CD14-positive monocyte (primary cell): Measurements from ENCODE around the gene ZEB1. TPM values are rescaled to one million over a fixed set of nuclear protein-coding genes. Genes with fewer than 3 reads are reported as not detected.

ENCODE experiments used
- DNase-seq, 3 donors: peaks; one replicate each; pipeline ENCODE4 v3.0.0-alpha.2; 2011 to 2022
- H2AFZ ChIP-seq: 2 replicates; pipeline ENCODE4 v1.6.0; 2012; ENCODE audit warnings: mild to moderate bottlenecking, low read depth, low read length, inconsistent platforms; ENCODE audit not compliant: insufficient read depth, poor library complexity, severe bottlenecking
- H3K27ac ChIP-seq, 2 donors: 1 replicate in 1 of 2; 2 replicates in 1 of 2; pipeline ENCODE4 v1.5.1; 2012 to 2013; ENCODE audit warnings: low read length in 2 of 2, control low read depth in 1 of 2, inconsistent platforms in 1 of 2, low read depth in 1 of 2, mild to moderate bottlenecking in 1 of 2
- H3K27me3 ChIP-seq, 2 donors: one replicate each; pipeline versions ENCODE4 v1.6.0 to v1.6.1; 2011 to 2013; ENCODE audit warnings: low read length in 2 of 2; ENCODE audit not compliant: control insufficient read depth in 2 of 2, insufficient read depth in 2 of 2
- H3K36me3 ChIP-seq, 2 donors: replicated peaks in 1 of 2; 1 replicate in 1 of 2; 2 replicates in 1 of 2; pipeline versions ENCODE4 v1.5.1 to v1.6.1; 2012 to 2013; ENCODE audit warnings: low read length in 2 of 2, control low read depth in 1 of 2, inconsistent platforms in 1 of 2, mild to moderate bottlenecking in 1 of 2; ENCODE audit not compliant: insufficient read depth in 2 of 2, control insufficient read depth in 1 of 2
- H3K4me1 ChIP-seq, 2 donors: 1 replicate in 1 of 2; 2 replicates in 1 of 2; pipeline versions ENCODE4 v1.5.1 to v1.6.1; 2012 to 2013; ENCODE audit warnings: low read length in 2 of 2, control low read depth in 1 of 2, inconsistent platforms in 1 of 2, mild to moderate bottlenecking in 1 of 2, moderate library complexity in 1 of 2; ENCODE audit not compliant: insufficient read depth in 2 of 2, control insufficient read depth in 1 of 2
- H3K4me2 ChIP-seq: replicated peaks from 2 replicates; pipeline ENCODE3; 2012; ENCODE audit warnings: low read length, moderate library complexity, mild to moderate bottlenecking; ENCODE audit not compliant: poor library complexity, severe bottlenecking; ENCODE audit errors: extremely low read depth
- H3K4me3 ChIP-seq, 3 experiments: fragments of 200-600 bp in 1 of 3; sonication (generic) in 1 of 3; replicated peaks in 1 of 3; 1 replicate in 2 of 3; 2 replicates in 1 of 3; pipeline ENCODE4 v1.5.1; 2011 to 2013; ENCODE audit warnings: low read length in 3 of 3, mild to moderate bottlenecking in 3 of 3, control low read depth in 2 of 3, low read depth in 2 of 3, inconsistent platforms in 1 of 3, moderate library complexity in 1 of 3
- H3K79me2 ChIP-seq: 2 replicates; pipeline ENCODE4 v1.6.0; 2012; ENCODE audit warnings: mild to moderate bottlenecking, control low read depth, inconsistent platforms, low read length, moderate library complexity; ENCODE audit not compliant: insufficient read depth
- H3K9ac ChIP-seq: 2 replicates; pipeline ENCODE4 v1.6.0; 2017; ENCODE audit warnings: low read length, mild to moderate bottlenecking; ENCODE audit not compliant: insufficient read depth, poor library complexity, severe bottlenecking
- H3K9me3 ChIP-seq, 2 donors: replicated peaks in 1 of 2; 1 replicate in 1 of 2; 2 replicates in 1 of 2; pipeline versions ENCODE4 v1.5.1 to v1.6.1; 2012 to 2013; ENCODE audit warnings: low read length in 2 of 2, control low read depth in 1 of 2; ENCODE audit not compliant: control insufficient read depth in 1 of 2, insufficient read depth in 1 of 2
- H4K20me1 ChIP-seq: 2 replicates; pipeline ENCODE4 v1.6.0; 2012; ENCODE audit warnings: mild to moderate bottlenecking, low read length, control low read depth, moderate library complexity; ENCODE audit not compliant: insufficient read depth
- H3K27ac Mint-ChIP-seq, 7 donors: one replicate each; pipeline ENCODE4 v1.8.0; 2020; ENCODE audit warnings: mild to moderate bottlenecking in 7 of 7, mixed read lengths in 7 of 7, moderate library complexity in 6 of 7, inconsistent platforms in 2 of 7
- H3K27me3 Mint-ChIP-seq, 3 donors: one replicate each; pipeline ENCODE4 v1.8.0; 2021 to 2022; ENCODE audit warnings: low read depth in 3 of 3, mild to moderate bottlenecking in 3 of 3, mixed read lengths in 3 of 3, moderate library complexity in 3 of 3, inconsistent platforms in 1 of 3
- H3K36me3 Mint-ChIP-seq, 2 donors: one replicate each; pipeline ENCODE4 v1.8.0; 2020; ENCODE audit warnings: mixed read lengths in 2 of 2, inconsistent platforms in 1 of 2, mild to moderate bottlenecking in 1 of 2
- H3K4me1 Mint-ChIP-seq: one replicate; pipeline ENCODE4 v1.8.0; 2020; ENCODE audit warnings: mild to moderate bottlenecking, mixed read lengths
- H3K4me3 Mint-ChIP-seq, 2 donors: one replicate each; pipeline ENCODE4 v1.8.0; 2020; ENCODE audit warnings: mild to moderate bottlenecking in 2 of 2, mixed read lengths in 2 of 2, moderate library complexity in 1 of 2
- H3K9me3 Mint-ChIP-seq, 7 donors: one replicate each; pipeline ENCODE4 v1.8.0; 2020 to 2022; ENCODE audit warnings: mixed read lengths in 7 of 7, mild to moderate bottlenecking in 6 of 7, moderate library complexity in 6 of 7, inconsistent platforms in 2 of 7
- CTCF ChIP-seq: fragments of 200-600 bp; IDR thresholded peaks from one replicate; pipeline ENCODE4 v1.8.0; 2022; ENCODE audit warnings: antibody characterized with exemption, mild to moderate bottlenecking
- WGBS: methylation state at CpG from one replicate; pipeline ENCODE4 v1.1.5; 2013; ENCODE audit warnings: missing lambda C conversion rate; ENCODE audit not compliant: insufficient coverage; 5-methylcytosine and 5-hydroxymethylcytosine counted together
- intact Hi-C, 2 donors: fragments of 100-400 bp; cut with micrococcal nuclease; formaldehyde crosslinking; loops; one replicate each; pipeline versions ENCODE4 v1.15.0 to v1.15.1; 2023
- polyA plus RNA-seq, 3 donors: library from polyadenylated mRNA; depleted of rRNA in 1 of 3; unstranded in 2 of 3; stranded (reverse) in 1 of 3; fragments of 300-500 nt in 2 of 3; fragments of >200 nt in 1 of 3; fragmentation: Illumina TruSeq in 2 of 3; gene quantifications; 1 replicate in 2 of 3; 2 replicates in 1 of 3; pipeline ENCODE4 v1.2.3, GENCODE V29; 2012 to 2021

ZEB1 gene
- polyA plus RNA-seq, 3 donors: 0.13 to 0.20 TPM; not detected in 1

- Histone ChIP-seq H3K36me3 (no peaks in the 10 kb centered on the region), H4K20me1 (no peaks in the 10 kb centered on the region), H3K4me1 (no peaks in the 10 kb centered on the region), H3K27ac (no peak overlapping the region), H3K27me3 (no peaks in the 10 kb centered on the region), H3K4me2 (no peak overlapping the region), H3K79me2 (no peaks in the 10 kb centered on the region), H3K4me3 (no peak overlapping the region), H2AFZ (no peak overlapping the region), H3K9ac (no peak overlapping the region), H3K9me3 (no peaks in the 10 kb centered on the region)
- Mint-ChIP-seq H3K27me3 (no peaks in the 10 kb centered on the region), H3K36me3 (no peaks in the 10 kb centered on the region), H3K4me3 (no peak overlapping the region), H3K9me3 (no peaks in the 10 kb centered on the region), H3K4me1 (no peaks in the 10 kb centered on the region), H3K27ac (no peak overlapping the region)
- DNase-seq: no peak
- no peak for TF ChIP-seq CTCF
- intact Hi-C loops: no loop called here
- no CpG with 5 or more reads among the region's 3 CpGs for WGBS
Measured at GRCh38 chr10:31390804-31391203, 71.8 kb downstream of the ZEB1 start.

- no peaks in the 10 kb centered on the region for H3K4me1 Mint-ChIP-seq
- Histone ChIP-seq H3K9ac (no peak overlapping the region), H2AFZ (no peak overlapping the region), H3K36me3 (no peaks in the 10 kb centered on the region), H3K27me3 (no peaks in the 10 kb centered on the region), H3K4me1 (no peaks in the 10 kb centered on the region), H3K27ac (no peak overlapping the region), H4K20me1 (no peaks in the 10 kb centered on the region), H3K4me2 (no peak overlapping the region), H3K79me2 (no peaks in the 10 kb centered on the region), H3K4me3 (no peak overlapping the region), H3K9me3 (no peaks in the 10 kb centered on the region)
- no peaks in the 10 kb centered on the region for H3K36me3 Mint-ChIP-seq
- no peaks in the 10 kb centered on the region for H3K9me3 Mint-ChIP-seq
- no peak for TF ChIP-seq CTCF
- no peak overlapping the region for H3K4me3 Mint-ChIP-seq
- H3K27me3 Mint-ChIP-seq: no peaks in the 10 kb centered on the region
- no peak overlapping the region for H3K27ac Mint-ChIP-seq
- no peak for DNase-seq
- WGBS: no CpG with 5 or more reads among the region's 1 CpG
- intact Hi-C loops: no loop called here
Measured at GRCh38 chr10:31393844-31394243, 74.8 kb downstream of the ZEB1 start.
